GM19035 (cell line): ENCODE measurements around the gene ISL2.

Experiments
- ATAC-seq: cut with Tn5 transposase; IDR thresholded peaks from one replicate; pipeline ENCODE4 v1.9.1; 2021; ENCODE audit not compliant: unreplicated experiment

ISL2 gene

GRCh38 chr15:76327191-76328105 is 9.1 kb upstream of the ISL2 start:
- ATAC-seq: no peak

- ATAC-seq: no peak
Measured at GRCh38 chr15:76328106-76328696, 8.4 kb upstream of the ISL2 start.

GRCh38 chr15:76328958-76329357 is 7.6 kb upstream of the ISL2 start:
- no peak for ATAC-seq

GRCh38 chr15:76330080-76330680 is 6.4 kb upstream of the ISL2 start:
- ATAC-seq: no peak

GRCh38 chr15:76332796-76333195 is 3.8 kb upstream of the ISL2 start:
- ATAC-seq: no peak

- no peak for ATAC-seq
Measured at GRCh38 chr15:76333309-76333708, 3.3 kb upstream of the ISL2 start.

- ATAC-seq: no peak
Measured at GRCh38 chr15:76333720-76334437, 2.7 kb upstream of the ISL2 start.

- no peak for ATAC-seq
Measured at GRCh38 chr15:76334438-76335306, 1.9 kb upstream of the ISL2 start.

GRCh38 chr15:76335307-76336253 is 993 bp upstream of the ISL2 start:
- peak; percentile 25 for ATAC-seq

GRCh38 chr15:76337059-76337695 is 604 bp downstream of the ISL2 start:
- ATAC-seq: no peak

GRCh38 chr15:76337696-76338485 is 1.3 kb downstream of the ISL2 start:
- ATAC-seq: no peak

GRCh38 chr15:76338486-76339304 is 2.1 kb downstream of the ISL2 start:
- no peak for ATAC-seq

GRCh38 chr15:76339305-76340197 is 3.0 kb downstream of the ISL2 start:
- no peak for ATAC-seq

- ATAC-seq: no peak
Measured at GRCh38 chr15:76340198-76340802, 3.7 kb downstream of the ISL2 start.

- ATAC-seq: no peak
Measured at GRCh38 chr15:76340803-76341365, 4.3 kb downstream of the ISL2 start.
